ENCODE results near the gene SLC6A11.

DNA sequence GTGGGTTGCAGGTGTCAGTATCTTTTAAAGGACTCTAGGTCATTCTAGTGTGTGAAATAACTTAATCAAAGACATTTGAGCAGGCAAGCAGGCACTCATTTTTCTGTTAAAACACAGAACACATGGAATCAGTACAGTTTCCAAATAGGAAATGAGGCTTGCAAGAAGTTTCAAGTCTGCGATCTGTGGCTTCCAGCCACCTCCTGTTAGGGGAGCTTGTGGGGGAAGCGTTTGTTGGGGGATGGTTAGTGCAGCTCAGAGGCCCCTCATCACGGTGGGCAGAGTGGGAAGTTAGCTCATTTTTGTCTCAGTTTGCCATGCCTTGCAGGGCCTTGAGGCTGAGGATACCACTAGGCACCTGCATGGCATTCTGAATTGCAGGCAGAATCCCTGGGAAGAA, 59.9 kb downstream of the SLC6A11 start:
- TF ChIP-seq ATF3 (CRISPR knock-in tag; conservative IDR thresholded peaks at IDR 0.05) (no peak), CTCF (IDR thresholded peaks at IDR 0.05) (no peak), SP1 (CRISPR knock-in tag; conservative IDR thresholded peaks at IDR 0.05) (no peak), MXD4 (CRISPR knock-in tag; IDR thresholded peaks at IDR 0.05; ENCODE audit: borderline replicate concordance) (no peak)

Data from WTC11 (cell line).